Endothelial cell of umbilical vein (primary cell): ENCODE results near the gene TERT. TPM values are rescaled to one million over a fixed set of nuclear protein-coding genes. Genes with fewer than 3 reads are reported as not detected.

Source experiments
- BruUV-seq: library from RNA; stranded (reverse); fragments of 400-500 nt; replicated peaks from 2 replicates; lab custom pipeline; 2021; lab: Mats Ljungman, UMichigan
- CTCF ChIA-PET: fragments of 300-600, 350-600 bp; sonication (Branson Sonifier 250); formaldehyde crosslinking; loops from one replicate; lab custom pipeline; 2021; ENCODE audit warnings: antibody characterized with exemption, inconsistent platforms; lab: Charles Lee
- POLR2A ChIA-PET: fragments of 300-600, 350-600 bp; sonication (Branson Sonifier 250); formaldehyde crosslinking; loops from one replicate; lab custom pipeline; 2021; ENCODE audit warnings: antibody characterized with exemption, inconsistent platforms; lab: Charles Lee
- DNase-seq: peaks from one replicate; pipeline ENCODE4 v3.0.0-alpha.2; 2011; ENCODE audit warnings: low read depth, low spot score
- FAIRE-seq: peaks from 2 replicates; lab custom pipeline; 2011; peaks lifted over from hg19 to GRCh38; lab: Jason Lieb, UNC
- H2AFZ ChIP-seq: 2 replicates; pipeline ENCODE4 v1.6.0; 2012; ENCODE audit warnings: low read depth, low read length, control low read depth, inconsistent platforms
- H3K27ac ChIP-seq: 2 replicates; pipeline ENCODE4 v1.5.1; 2011; ENCODE audit warnings: low read depth, mild to moderate bottlenecking, control low read depth, low read length, moderate library complexity; ENCODE audit not compliant: insufficient read depth
- H3K27me3 ChIP-seq, 2 experiments: 2 replicates each; pipeline versions ENCODE4 v1.6.0 to v1.6.1; 2011; ENCODE audit warnings: low read length in 2 of 2, mixed read lengths in 1 of 2; ENCODE audit not compliant: control insufficient read depth in 2 of 2, insufficient read depth in 2 of 2
- H3K36me3 ChIP-seq, 2 experiments: 2 replicates in 1 of 2; 3 replicates in 1 of 2; pipeline ENCODE4 v1.5.1; 2011; ENCODE audit warnings: low read length in 2 of 2, mild to moderate bottlenecking in 1 of 2, moderate library complexity in 1 of 2; ENCODE audit not compliant: control insufficient read depth in 2 of 2, insufficient read depth in 2 of 2; ENCODE audit errors: extremely low read depth in 1 of 2
- H3K4me1 ChIP-seq: 3 replicates; pipeline ENCODE4 v1.5.1; 2011; ENCODE audit warnings: mild to moderate bottlenecking, low read length; ENCODE audit not compliant: control insufficient read depth, insufficient read depth; ENCODE audit errors: extremely low read depth
- H3K4me2 ChIP-seq: 2 replicates; pipeline ENCODE4 v1.6.1; 2011; ENCODE audit warnings: low read length, control low read depth, mixed read lengths; ENCODE audit not compliant: insufficient read depth
- H3K4me3 ChIP-seq, 3 experiments: fragments of 200-600 bp in 1 of 3; sonication (generic), shearing (Covaris generic) in 1 of 3; replicated peaks in 1 of 3; 2 replicates each; pipeline ENCODE4 v1.5.1; 2011 to 2016; ENCODE audit warnings: control low read depth in 3 of 3, low read length in 3 of 3, mild to moderate bottlenecking in 2 of 3, inconsistent platforms in 1 of 3, low read depth in 1 of 3, moderate library complexity in 1 of 3; ENCODE audit not compliant: insufficient read depth in 1 of 3
- H3K79me2 ChIP-seq: 2 replicates; pipeline ENCODE4 v1.6.0; 2012; ENCODE audit warnings: low read length, inconsistent platforms; ENCODE audit not compliant: control insufficient read depth, insufficient read depth
- H3K9ac ChIP-seq: replicated peaks from 2 replicates; pipeline ENCODE3; 2011; ENCODE audit warnings: low read length, control low read depth; ENCODE audit not compliant: insufficient read depth; ENCODE audit errors: extremely low read depth
- H3K9me1 ChIP-seq: replicated peaks from 3 replicates; pipeline ENCODE4 v1.6.0; 2011; ENCODE audit warnings: mild to moderate bottlenecking, low read length; ENCODE audit not compliant: control insufficient read depth, insufficient read depth; ENCODE audit errors: extremely low read depth
- H3K9me3 ChIP-seq: replicated peaks from 2 replicates; pipeline ENCODE4 v1.5.1; 2012; ENCODE audit warnings: low read length, inconsistent platforms; ENCODE audit not compliant: control insufficient read depth, insufficient read depth
- H4K20me1 ChIP-seq: replicated peaks from 2 replicates; pipeline ENCODE3; 2011; ENCODE audit warnings: mild to moderate bottlenecking, low read length; ENCODE audit not compliant: control insufficient read depth, insufficient read depth; ENCODE audit errors: extremely low read depth
- CTCF ChIP-seq, 2 donors: IDR thresholded peaks; 1 replicate in 1 of 2; 2 replicates in 1 of 2; pipeline ENCODE4 v1.5.1; 2011; ENCODE audit warnings: low read length in 2 of 2, mild to moderate bottlenecking in 2 of 2, moderate library complexity in 2 of 2, control low read depth in 1 of 2, inconsistent platforms in 1 of 2, low read depth in 1 of 2; ENCODE audit not compliant: insufficient read depth in 1 of 2; ENCODE audit errors: extremely low read depth in 1 of 2
- EZH2 ChIP-seq: IDR thresholded peaks from 2 replicates; pipeline ENCODE4 v1.6.1; 2012; ENCODE audit warnings: borderline replicate concordance, low read depth, mild to moderate bottlenecking, moderate library complexity, low read length, inconsistent platforms; ENCODE audit not compliant: severe bottlenecking
- FOS ChIP-seq: IDR thresholded peaks from 2 replicates; pipeline ENCODE4 v1.6.1; 2011; ENCODE audit warnings: mild to moderate bottlenecking, low read length, moderate library complexity, borderline replicate concordance; ENCODE audit not compliant: insufficient read depth
- JUN ChIP-seq: IDR thresholded peaks from 2 replicates; pipeline ENCODE4 v1.6.1; 2011; ENCODE audit warnings: borderline replicate concordance, low read depth; ENCODE audit not compliant: insufficient read length, insufficient read depth
- MYC ChIP-seq: IDR thresholded peaks from one replicate; pipeline ENCODE4 v1.6.1; 2011; ENCODE audit warnings: mild to moderate bottlenecking, low read depth, low read length
- POLR2A ChIP-seq: IDR thresholded peaks from 2 replicates; pipeline ENCODE4 v1.6.1; 2012; ENCODE audit warnings: low read depth, mild to moderate bottlenecking, control low read depth, low read length
- dilution Hi-C: fragments of 300-500 bp; cut with MboI; formaldehyde crosslinking; loops from one replicate; pipeline ENCODE4 v1.15.0; 2019; ENCODE audit warnings: low sequenced_read_pairs; ENCODE audit not compliant: extremely low pct_ligation_motif_present
- intact Hi-C: fragments of 100-400 bp; cut with micrococcal nuclease; formaldehyde crosslinking; loops from one replicate; pipeline ENCODE4 v1.10.0; 2022
- polyA plus RNA-seq, 4 experiments: library from polyadenylated mRNA; depleted of rRNA in 3 of 4; stranded (reverse) in 3 of 4; unstranded in 1 of 4; fragments of >200 nt; gene quantifications; 2 replicates each; pipeline versions ENCODE4 v1.2.1 to v1.2.3, GENCODE V29; 2011 to 2012; ENCODE audit warnings: missing spikeins in 1 of 4
- total RNA-seq: library from RNA; stranded (reverse); gene quantifications from 2 replicates; pipeline ENCODE4 v1.2.3, GENCODE V29; 2021
- TF ChIP-seq, protein P1 (sequence below): IDR thresholded peaks from 2 replicates; pipeline ENCODE4 v1.6.1; 2011; ENCODE audit not compliant: insufficient read depth, insufficient read length

The TERT gene
- total and polyA plus RNA-seq, 2 donors (not counting 3 experiments of a cell fraction or from before 2014, with no cell fraction given), result 0.04 TPM; not detected in 1

DNA sequence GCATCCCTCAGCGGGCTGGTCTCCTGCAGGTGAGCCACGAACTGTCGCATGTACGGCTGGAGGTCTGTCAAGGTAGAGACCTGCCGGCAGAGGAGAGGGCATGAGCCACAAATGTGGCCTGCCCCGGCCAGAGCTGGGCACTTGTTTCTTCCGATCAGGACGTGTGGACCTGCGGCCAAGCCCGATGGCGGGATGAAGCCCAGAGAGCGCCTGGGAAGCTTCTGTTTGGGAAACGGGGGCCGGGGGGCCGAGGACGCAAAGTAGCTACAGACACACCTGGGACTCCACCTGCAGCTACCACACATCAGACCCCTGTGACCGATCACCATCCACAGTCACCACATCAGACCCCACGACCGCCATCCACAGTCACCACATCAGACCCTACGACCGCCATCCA is 22.7 kb downstream of the TERT start:
- no peak for FAIRE-seq
- Histone ChIP-seq H4K20me1 (no peaks in the 10 kb centered on the region), H3K27me3 (no peaks in the 10 kb centered on the region), H3K4me1 (no peaks in the 10 kb centered on the region), H3K9me3 (no peaks in the 10 kb centered on the region), H3K79me2 (no peaks in the 10 kb centered on the region), H3K9me1 (no peaks in the 10 kb centered on the region), H3K9ac (no peak overlapping the region), H3K36me3 (no peaks in the 10 kb centered on the region), H2AFZ (no peak overlapping the region), H3K4me2 (no peak overlapping the region), H3K4me3 (no peak overlapping the region), H3K27ac (no peak overlapping the region)
- ChIA-PET CTCF (no interaction called here), POLR2A (no interaction called here)
- intact Hi-C loops (no loop called here), dilution Hi-C loops (no loop called here)
- DNase-seq, result no peak
- TF ChIP-seq EZH2, result no peak
- no peak for TF ChIP-seq POLR2A
- TF ChIP-seq, protein P1, sequence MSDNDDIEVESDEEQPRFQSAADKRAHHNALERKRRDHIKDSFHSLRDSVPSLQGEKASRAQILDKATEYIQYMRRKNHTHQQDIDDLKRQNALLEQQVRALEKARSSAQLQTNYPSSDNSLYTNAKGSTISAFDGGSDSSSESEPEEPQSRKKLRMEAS, result no peak
- TF ChIP-seq MYC, result no peak
- TF ChIP-seq JUN, result no peak
- no peak for TF ChIP-seq FOS
- TF ChIP-seq CTCF (IDR thresholded peaks at IDR 0.05; ENCODE audit: extremely low read depth in 1 of 2, insufficient read depth in 1 of 2, low read depth in 1 of 2, low read length in 2 of 2), result no peak
- no TSS peak for BruUV-seq
